DND-41 (cell line): ENCODE results near the gene TTLL7.

Experiments
- EZH2 ChIP-seq: IDR thresholded peaks from 3 replicates; pipeline ENCODE4 v1.6.1; 2012; ENCODE audit warnings: borderline replicate concordance, low read depth, mild to moderate bottlenecking, moderate library complexity, low read length, inconsistent platforms; ENCODE audit not compliant: severe bottlenecking
- TF ChIP-seq, protein P1 (sequence below): IDR thresholded peaks from 2 replicates; pipeline ENCODE4 v1.5.1; 2012; ENCODE audit warnings: borderline replicate concordance, low read length, moderate library complexity, mild to moderate bottlenecking; ENCODE audit not compliant: poor library complexity, severe bottlenecking; ENCODE audit errors: extremely low read depth

GRCh38 chr1:83997631-83998030 lies 1.3 kb downstream of the TTLL7 start:
- TF ChIP-seq, protein P1, sequence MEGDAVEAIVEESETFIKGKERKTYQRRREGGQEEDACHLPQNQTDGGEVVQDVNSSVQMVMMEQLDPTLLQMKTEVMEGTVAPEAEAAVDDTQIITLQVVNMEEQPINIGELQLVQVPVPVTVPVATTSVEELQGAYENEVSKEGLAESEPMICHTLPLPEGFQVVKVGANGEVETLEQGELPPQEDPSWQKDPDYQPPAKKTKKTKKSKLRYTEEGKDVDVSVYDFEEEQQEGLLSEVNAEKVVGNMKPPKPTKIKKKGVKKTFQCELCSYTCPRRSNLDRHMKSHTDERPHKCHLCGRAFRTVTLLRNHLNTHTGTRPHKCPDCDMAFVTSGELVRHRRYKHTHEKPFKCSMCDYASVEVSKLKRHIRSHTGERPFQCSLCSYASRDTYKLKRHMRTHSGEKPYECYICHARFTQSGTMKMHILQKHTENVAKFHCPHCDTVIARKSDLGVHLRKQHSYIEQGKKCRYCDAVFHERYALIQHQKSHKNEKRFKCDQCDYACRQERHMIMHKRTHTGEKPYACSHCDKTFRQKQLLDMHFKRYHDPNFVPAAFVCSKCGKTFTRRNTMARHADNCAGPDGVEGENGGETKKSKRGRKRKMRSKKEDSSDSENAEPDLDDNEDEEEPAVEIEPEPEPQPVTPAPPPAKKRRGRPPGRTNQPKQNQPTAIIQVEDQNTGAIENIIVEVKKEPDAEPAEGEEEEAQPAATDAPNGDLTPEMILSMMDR: no peak
- TF ChIP-seq EZH2: no peak
